ENCODE data around the gene DDX4. TPM values are rescaled to one million over a fixed set of nuclear protein-coding genes. Genes with fewer than 3 reads are reported as not detected.
A peak's percentile ranks its signal among the peaks of the same experiment; 100 is the strongest.

DDX4 gene
- total and polyA plus RNA-seq, 2 donors, result 0.57 TPM

GRCh38 chr5:55821731-55822512 lies 84.1 kb downstream of the DDX4 start:
- H3K9me3 ChIP-seq (ENCODE audit: control insufficient read depth in 2 of 2, insufficient read depth in 1 of 2, low read length in 1 of 2), result no peaks in the 10 kb centered on the region
- H3K27me3 ChIP-seq (ENCODE audit: control insufficient read depth in 2 of 2, insufficient read depth in 1 of 2, low read length in 1 of 2), result peaks cover 0 to 28% of the 10 kb centered on the region in 2 donors
- H3K4me1 ChIP-seq (ENCODE audit: control insufficient read depth in 2 of 2, insufficient read depth in 2 of 2, low read length in 2 of 2), result peaks cover 0 to 5% of the 10 kb centered on the region in 2 donors
- no peak overlapping the region for H3K27ac ChIP-seq (ENCODE audit: low read depth in 1 of 2, low read length in 1 of 2)
- H3K4me3 ChIP-seq (ENCODE audit: low read length in 2 of 2), result no peak overlapping the region
- WGBS, result 19% methylated on average over 45 of the region's 45 CpGs
- no peaks in the 10 kb centered on the region for H3K36me3 ChIP-seq (ENCODE audit: control insufficient read depth in 2 of 2, insufficient read depth in 2 of 2, low read length in 1 of 2)
- peak in 3 of 9 donors; percentile 1 to 15 (median 3) for DNase-seq (ENCODE audit: low read depth in 6 of 9, low spot score in 9 of 9)

- no peaks in the 10 kb centered on the region for H3K36me3 ChIP-seq (ENCODE audit: control insufficient read depth in 2 of 2, insufficient read depth in 2 of 2, low read length in 1 of 2)
- no peak for DNase-seq (ENCODE audit: low read depth in 6 of 9, low spot score in 9 of 9)
- H3K9me3 ChIP-seq (ENCODE audit: control insufficient read depth in 2 of 2, insufficient read depth in 1 of 2, low read length in 1 of 2), result no peaks in the 10 kb centered on the region
- H3K27me3 ChIP-seq (ENCODE audit: control insufficient read depth in 2 of 2, insufficient read depth in 1 of 2, low read length in 1 of 2), result peaks cover 0 to 28% of the 10 kb centered on the region in 2 donors
- H3K4me3 ChIP-seq (ENCODE audit: low read length in 2 of 2), result no peak overlapping the region
- peaks cover 0 to 5% of the 10 kb centered on the region in 2 donors for H3K4me1 ChIP-seq (ENCODE audit: control insufficient read depth in 2 of 2, insufficient read depth in 2 of 2, low read length in 2 of 2)
- no peak overlapping the region for H3K27ac ChIP-seq (ENCODE audit: low read depth in 1 of 2, low read length in 1 of 2)
- 93% methylated on average over 1 of the region's 1 CpG for WGBS
Measured at GRCh38 chr5:55823151-55823796, 85.4 kb downstream of the DDX4 start.

- H3K4me3 ChIP-seq (ENCODE audit: low read length in 2 of 2), result no peak overlapping the region
- WGBS, result 96% methylated on average over 3 of the region's 3 CpGs
- no peaks in the 10 kb centered on the region for H3K4me1 ChIP-seq (ENCODE audit: control insufficient read depth in 2 of 2, insufficient read depth in 2 of 2, low read length in 2 of 2)
- H3K27me3 ChIP-seq (ENCODE audit: control insufficient read depth in 2 of 2, insufficient read depth in 1 of 2, low read length in 1 of 2), result no peaks in the 10 kb centered on the region
- no peak for DNase-seq (ENCODE audit: low read depth in 6 of 9, low spot score in 9 of 9)
- no peak overlapping the region for H3K27ac ChIP-seq (ENCODE audit: low read depth in 1 of 2, low read length in 1 of 2)
- peaks cover 0 to 6% of the 10 kb centered on the region in 2 donors for H3K9me3 ChIP-seq (ENCODE audit: control insufficient read depth in 2 of 2, insufficient read depth in 1 of 2, low read length in 1 of 2)
- H3K36me3 ChIP-seq (ENCODE audit: control insufficient read depth in 2 of 2, insufficient read depth in 2 of 2, low read length in 1 of 2), result no peaks in the 10 kb centered on the region
Measured at GRCh38 chr5:55829956-55830355, 92.1 kb downstream of the DDX4 start.

- no peaks in the 10 kb centered on the region for H3K36me3 ChIP-seq (ENCODE audit: control insufficient read depth in 2 of 2, insufficient read depth in 2 of 2, low read length in 1 of 2)
- no peaks in the 10 kb centered on the region for H3K27me3 ChIP-seq (ENCODE audit: control insufficient read depth in 2 of 2, insufficient read depth in 1 of 2, low read length in 1 of 2)
- H3K27ac ChIP-seq (ENCODE audit: low read depth in 1 of 2, low read length in 1 of 2), result no peak overlapping the region
- peaks cover 0 to 6% of the 10 kb centered on the region in 2 donors for H3K9me3 ChIP-seq (ENCODE audit: control insufficient read depth in 2 of 2, insufficient read depth in 1 of 2, low read length in 1 of 2)
- H3K4me1 ChIP-seq (ENCODE audit: control insufficient read depth in 2 of 2, insufficient read depth in 2 of 2, low read length in 2 of 2), result no peaks in the 10 kb centered on the region
- no peak for DNase-seq (ENCODE audit: low read depth in 6 of 9, low spot score in 9 of 9)
- 98% methylated on average over 17 of the region's 17 CpGs for WGBS
- no peak overlapping the region for H3K4me3 ChIP-seq (ENCODE audit: low read length in 2 of 2)
Measured at GRCh38 chr5:55832446-55832845, 94.6 kb downstream of the DDX4 start.

- WGBS, result 100% methylated on average over 1 of the region's 1 CpG
- no peaks in the 10 kb centered on the region for H3K36me3 ChIP-seq (ENCODE audit: control insufficient read depth in 2 of 2, insufficient read depth in 2 of 2, low read length in 1 of 2)
Measured at GRCh38 chr5:55836191-55836590, 98.3 kb downstream of the DDX4 start.

GRCh38 chr5:55841976-55842375 lies 104.1 kb downstream of the DDX4 start:
- H3K4me1 ChIP-seq (ENCODE audit: control insufficient read depth in 2 of 2, insufficient read depth in 2 of 2, low read length in 2 of 2), result no peaks in the 10 kb centered on the region
- H3K27ac ChIP-seq (ENCODE audit: low read depth in 1 of 2, low read length in 1 of 2), result no peak overlapping the region
- no peak for DNase-seq (ENCODE audit: low read depth in 6 of 9, low spot score in 9 of 9)
- H3K36me3 ChIP-seq (ENCODE audit: control insufficient read depth in 2 of 2, insufficient read depth in 2 of 2, low read length in 1 of 2), result no peaks in the 10 kb centered on the region
- 93% methylated on average over 2 of the region's 2 CpGs for WGBS
- no peaks in the 10 kb centered on the region for H3K9me3 ChIP-seq (ENCODE audit: control insufficient read depth in 2 of 2, insufficient read depth in 1 of 2, low read length in 1 of 2)
- no peak overlapping the region for H3K4me3 ChIP-seq (ENCODE audit: low read length in 2 of 2)
- H3K27me3 ChIP-seq (ENCODE audit: control insufficient read depth in 2 of 2, insufficient read depth in 1 of 2, low read length in 1 of 2), result no peaks in the 10 kb centered on the region

More at GRCh38 chr5:55836191-55836590, 98.3 kb downstream of the DDX4 start:
- no peak for DNase-seq (ENCODE audit: low read depth in 6 of 9, low spot score in 9 of 9)
- Histone ChIP-seq H3K27ac (ENCODE audit: low read depth in 1 of 2, low read length in 1 of 2) (no peak overlapping the region), H3K4me3 (ENCODE audit: low read length in 2 of 2) (no peak overlapping the region), H3K4me1 (ENCODE audit: control insufficient read depth in 2 of 2, insufficient read depth in 2 of 2, low read length in 2 of 2) (no peaks in the 10 kb centered on the region), H3K27me3 (ENCODE audit: control insufficient read depth in 2 of 2, insufficient read depth in 1 of 2, low read length in 1 of 2) (no peaks in the 10 kb centered on the region), H3K9me3 (ENCODE audit: control insufficient read depth in 2 of 2, insufficient read depth in 1 of 2, low read length in 1 of 2) (peaks cover 0 to 6% of the 10 kb centered on the region in 2 donors)

- H3K4me1 ChIP-seq (ENCODE audit: control insufficient read depth in 2 of 2, insufficient read depth in 2 of 2, low read length in 2 of 2), result no peaks in the 10 kb centered on the region
- no peak overlapping the region for H3K4me3 ChIP-seq (ENCODE audit: low read length in 2 of 2)
- 91% methylated on average over 1 of the region's 1 CpG for WGBS
- DNase-seq (ENCODE audit: low read depth in 6 of 9, low spot score in 9 of 9), result no peak
- no peak overlapping the region for H3K27ac ChIP-seq (ENCODE audit: low read depth in 1 of 2, low read length in 1 of 2)
- H3K9me3 ChIP-seq (ENCODE audit: control insufficient read depth in 2 of 2, insufficient read depth in 1 of 2, low read length in 1 of 2), result no peaks in the 10 kb centered on the region
- no peaks in the 10 kb centered on the region for H3K36me3 ChIP-seq (ENCODE audit: control insufficient read depth in 2 of 2, insufficient read depth in 2 of 2, low read length in 1 of 2)
- no peaks in the 10 kb centered on the region for H3K27me3 ChIP-seq (ENCODE audit: control insufficient read depth in 2 of 2, insufficient read depth in 1 of 2, low read length in 1 of 2)
Measured at GRCh38 chr5:55847837-55848236, 110.0 kb downstream of the DDX4 start.

GRCh38 chr5:55848783-55849182 lies 110.9 kb downstream of the DDX4 start:
- Histone ChIP-seq H3K27ac (ENCODE audit: low read depth in 1 of 2, low read length in 1 of 2) (no peak overlapping the region), H3K9me3 (ENCODE audit: control insufficient read depth in 2 of 2, insufficient read depth in 1 of 2, low read length in 1 of 2) (no peaks in the 10 kb centered on the region), H3K36me3 (ENCODE audit: control insufficient read depth in 2 of 2, insufficient read depth in 2 of 2, low read length in 1 of 2) (no peaks in the 10 kb centered on the region), H3K27me3 (ENCODE audit: control insufficient read depth in 2 of 2, insufficient read depth in 1 of 2, low read length in 1 of 2) (no peaks in the 10 kb centered on the region), H3K4me3 (ENCODE audit: low read length in 2 of 2) (no peak overlapping the region), H3K4me1 (ENCODE audit: control insufficient read depth in 2 of 2, insufficient read depth in 2 of 2, low read length in 2 of 2) (no peaks in the 10 kb centered on the region)
- WGBS, result 99% methylated on average over 2 of the region's 2 CpGs
- no peak for DNase-seq (ENCODE audit: low read depth in 6 of 9, low spot score in 9 of 9)

- Histone ChIP-seq H3K27ac (ENCODE audit: low read depth in 1 of 2, low read length in 1 of 2) (peak within 1 kb of the TSS in 1 of 2 donors; percentile 36), H3K36me3 (ENCODE audit: control insufficient read depth in 2 of 2, insufficient read depth in 2 of 2, low read length in 1 of 2) (no peaks in the 10 kb centered on the region), H3K4me3 (ENCODE audit: low read length in 2 of 2) (no peak within 1 kb of the TSS), H3K4me1 (ENCODE audit: control insufficient read depth in 2 of 2, insufficient read depth in 2 of 2, low read length in 2 of 2) (peaks cover 4 to 8% of the 10 kb centered on the region in 2 donors), H3K9me3 (ENCODE audit: control insufficient read depth in 2 of 2, insufficient read depth in 1 of 2, low read length in 1 of 2) (no peaks in the 10 kb centered on the region), H3K27me3 (ENCODE audit: control insufficient read depth in 2 of 2, insufficient read depth in 1 of 2, low read length in 1 of 2) (no peaks in the 10 kb centered on the region)
- DNase-seq (ENCODE audit: low read depth in 6 of 9, low spot score in 9 of 9), result no peak
- 96% methylated on average over 10 of the region's 10 CpGs for WGBS
Measured at GRCh38 chr5:55850839-55851674, 113.2 kb downstream of the DDX4 start, which contains the start of gene IL31RA. IL31RA (plus strand) TSS chr5:55851357; CDS start chr5:55851571, 214 bp downstream.
